NCI-H2081 (cell line): ENCODE data around the gene NRAP.

ENCODE experiments used
- DNase-seq, 2 experiments: peaks; one replicate each; lab custom pipeline; 2025; lab: John Stamatoyannopoulos, UW

The NRAP gene

GRCh38 chr10:113663908-113664307 is at the start of gene NRAP:
Gene NRAP (minus strand): TSS chr10:113664041. CDS start chr10:113663882, 159 bp downstream.
- no peak for DNase-seq

GRCh38 chr10:113713640-113713982 is 49.8 kb upstream of the NRAP start:
- DNase-seq, result no peak

- no peak for DNase-seq
Measured at GRCh38 chr10:113712755-113713639, 49.2 kb upstream of the NRAP start.

GRCh38 chr10:113712024-113712423 is 48.2 kb upstream of the NRAP start:
- DNase-seq, result no peak

- DNase-seq, result no peak
Measured at GRCh38 chr10:113711142-113711541, 47.3 kb upstream of the NRAP start.

- DNase-seq, result peak; percentile 61 to 82
Measured at GRCh38 chr10:113709221-113709838, 45.5 kb upstream of the NRAP start.

- no peak for DNase-seq
Measured at GRCh38 chr10:113708640-113709039, 44.8 kb upstream of the NRAP start.

- DNase-seq, result no peak
Measured at GRCh38 chr10:113706623-113707022, 42.8 kb upstream of the NRAP start.

GRCh38 chr10:113705344-113705652 is 41.5 kb upstream of the NRAP start:
- DNase-seq, result no peak

GRCh38 chr10:113704637-113705343 is 40.9 kb upstream of the NRAP start:
- DNase-seq, result peak; percentile 22 to 35

- DNase-seq, result no peak
Measured at GRCh38 chr10:113697595-113697994, 33.8 kb upstream of the NRAP start.

GRCh38 chr10:113695691-113696090 is 31.9 kb upstream of the NRAP start:
- no peak for DNase-seq

- no peak for DNase-seq
Measured at GRCh38 chr10:113693348-113693747, 29.5 kb upstream of the NRAP start.

- no peak for DNase-seq
Measured at GRCh38 chr10:113692271-113692670, 28.4 kb upstream of the NRAP start.

GRCh38 chr10:113691381-113691780 is 27.5 kb upstream of the NRAP start:
- no peak for DNase-seq

GRCh38 chr10:113690749-113691148 is 26.9 kb upstream of the NRAP start:
- no peak for DNase-seq

- DNase-seq, result no peak
Measured at GRCh38 chr10:113689574-113689973, 25.7 kb upstream of the NRAP start.

- no peak for DNase-seq
Measured at GRCh38 chr10:113689057-113689456, 25.2 kb upstream of the NRAP start.

GRCh38 chr10:113687037-113687436 is 23.2 kb upstream of the NRAP start:
- DNase-seq, result no peak

- no peak for DNase-seq
Measured at GRCh38 chr10:113686028-113686427, 22.2 kb upstream of the NRAP start.

GRCh38 chr10:113683300-113683699 is 19.5 kb upstream of the NRAP start:
- no peak for DNase-seq

- no peak for DNase-seq
Measured at GRCh38 chr10:113681533-113682470, 18.0 kb upstream of the NRAP start.
